ENCODE measurements around the gene MROH2A.

The MROH2A gene

DNA sequence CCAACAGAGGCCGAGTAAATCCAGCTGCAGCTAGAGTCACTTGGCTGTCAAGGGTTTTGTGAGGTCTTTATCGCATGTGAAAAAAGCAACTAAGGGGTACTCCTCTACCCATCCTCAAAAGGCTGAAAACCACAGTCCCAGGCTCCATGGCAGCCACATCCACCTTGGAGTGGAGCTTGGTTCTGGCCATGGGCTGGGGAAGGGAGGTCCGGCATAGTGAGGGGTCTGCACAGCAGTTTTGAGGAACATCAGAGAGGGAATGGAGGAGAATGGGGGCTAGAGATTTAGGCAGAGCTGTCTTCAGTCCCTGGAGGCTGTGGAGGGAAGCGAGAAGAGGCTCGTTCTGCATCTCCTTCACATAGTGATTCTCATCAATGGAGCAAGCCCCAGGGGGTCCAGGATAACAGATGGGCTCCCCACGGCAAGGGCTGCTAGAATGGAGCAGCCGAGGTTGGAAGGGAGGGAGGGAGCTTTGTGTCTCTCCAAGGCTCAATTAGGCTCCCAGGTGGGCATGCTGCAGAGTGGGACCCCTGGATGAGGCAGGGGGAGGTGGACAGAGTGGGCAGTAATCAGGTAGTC is 21.0 kb downstream of the MROH2A start:
- DNase-seq (ENCODE audit: low spot score) = peak; percentile 34

DNA sequence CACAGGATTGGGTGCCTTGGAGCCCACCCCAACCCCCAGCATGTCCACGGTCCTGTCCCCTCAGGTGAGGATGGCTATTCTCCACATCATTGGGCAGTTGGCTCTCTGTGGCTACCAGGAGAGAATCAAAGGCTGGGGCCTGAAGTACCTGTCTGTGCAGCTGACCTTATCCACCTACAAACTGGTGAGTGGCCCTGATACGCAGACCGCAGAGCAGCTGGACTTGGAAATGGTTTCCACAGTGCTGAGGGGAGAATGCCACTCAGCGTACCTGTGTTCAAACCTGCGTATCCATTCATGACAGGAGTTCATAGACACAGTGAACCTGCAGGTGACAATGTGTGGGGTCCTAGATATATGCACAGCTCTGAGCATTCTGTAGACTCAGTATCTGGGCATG is 21.6 kb downstream of the MROH2A start:
- DNase-seq (ENCODE audit: low spot score) = no peak

DNA sequence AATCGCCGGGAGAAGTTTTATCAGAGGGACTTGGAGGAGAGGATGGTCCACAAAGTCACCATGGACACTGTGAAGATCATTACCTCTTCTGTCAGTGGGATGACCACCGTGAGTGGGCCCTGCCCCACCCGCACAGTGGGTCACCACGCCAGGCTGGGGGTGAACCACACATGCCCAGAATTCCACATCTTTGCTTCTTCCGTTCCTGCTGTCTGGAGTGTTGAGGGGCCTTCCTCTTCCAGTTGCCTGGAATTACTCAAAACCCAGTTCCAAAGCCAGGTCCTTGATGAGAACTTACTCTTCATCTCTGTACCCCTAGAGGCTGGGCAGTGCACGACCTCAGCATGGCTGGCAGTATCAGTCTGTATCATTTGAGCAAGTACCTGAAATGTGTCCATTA is 22.1 kb downstream of the MROH2A start:
- peak; percentile 58 for DNase-seq (ENCODE audit: low spot score)

DNA sequence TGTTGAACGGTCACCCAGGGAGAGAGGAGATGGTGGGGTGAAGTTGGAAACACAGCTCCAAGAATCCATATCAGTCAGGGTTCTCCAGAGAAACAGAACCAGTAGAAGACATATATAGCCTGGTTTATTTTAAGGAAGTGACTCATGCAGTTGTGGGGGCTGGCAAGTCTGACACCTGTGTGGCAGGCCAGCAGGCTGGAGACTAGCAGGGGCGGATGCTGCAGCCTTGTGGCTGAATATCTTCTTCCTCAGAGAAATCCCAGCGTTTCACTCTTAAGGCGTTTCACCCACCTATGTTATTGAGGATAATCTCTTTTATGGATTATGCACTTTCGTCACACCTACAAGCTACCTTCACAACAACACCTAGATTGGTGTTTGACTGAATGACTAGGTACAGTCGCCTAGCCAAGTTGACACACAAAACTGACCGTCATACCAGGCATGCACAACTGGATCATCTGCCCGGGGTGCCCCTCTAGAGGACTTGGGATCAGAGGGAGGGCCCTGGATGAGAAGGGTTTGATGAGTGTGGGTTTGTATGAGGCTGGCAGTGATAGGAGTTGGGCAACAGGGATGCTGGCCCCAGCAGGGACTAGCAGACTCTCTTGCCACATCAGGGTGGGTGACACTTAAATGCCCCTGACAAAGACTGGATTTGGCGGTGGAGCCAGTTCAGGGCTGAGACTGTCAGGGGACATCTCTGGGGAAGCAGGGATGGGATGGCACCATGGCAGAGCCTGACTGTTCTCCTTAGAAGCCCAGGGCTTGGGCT is 23.4 kb downstream of the MROH2A start:
- DNase-seq (ENCODE audit: low spot score) = no peak

DNA sequence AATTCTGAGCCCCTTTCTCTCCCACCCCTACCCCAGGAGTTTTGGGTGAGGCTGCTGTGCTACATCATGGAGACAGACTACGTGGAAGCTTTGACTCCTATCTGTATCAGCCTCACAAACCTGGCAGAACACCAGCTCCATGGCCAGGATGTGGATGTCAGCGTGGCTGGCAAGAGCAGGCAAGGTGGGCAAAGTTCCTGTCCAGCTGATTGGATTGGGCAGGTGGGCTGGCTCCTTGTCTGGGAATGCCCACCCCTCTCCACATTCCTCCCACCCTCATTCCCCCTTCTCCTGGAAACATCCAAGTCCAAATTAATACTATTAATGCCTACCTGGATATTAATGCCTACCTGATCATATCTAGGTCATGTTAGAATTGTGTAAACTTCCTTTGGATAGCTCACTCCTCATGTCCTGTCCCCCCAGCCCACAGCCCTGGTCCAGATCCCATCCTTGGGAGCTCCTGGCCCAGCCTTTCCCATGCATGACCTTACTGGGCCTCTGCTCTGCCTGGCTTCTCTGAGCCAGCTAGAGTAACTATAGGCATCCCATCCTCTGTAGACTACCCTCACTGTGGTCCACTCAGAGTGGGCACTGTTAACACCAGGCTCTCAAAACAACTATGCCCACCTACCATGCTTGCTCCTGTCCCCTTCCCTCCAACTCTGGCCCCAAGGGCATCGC is 24.1 kb downstream of the MROH2A start:
- DNase-seq (ENCODE audit: low spot score) = no peak

DNA sequence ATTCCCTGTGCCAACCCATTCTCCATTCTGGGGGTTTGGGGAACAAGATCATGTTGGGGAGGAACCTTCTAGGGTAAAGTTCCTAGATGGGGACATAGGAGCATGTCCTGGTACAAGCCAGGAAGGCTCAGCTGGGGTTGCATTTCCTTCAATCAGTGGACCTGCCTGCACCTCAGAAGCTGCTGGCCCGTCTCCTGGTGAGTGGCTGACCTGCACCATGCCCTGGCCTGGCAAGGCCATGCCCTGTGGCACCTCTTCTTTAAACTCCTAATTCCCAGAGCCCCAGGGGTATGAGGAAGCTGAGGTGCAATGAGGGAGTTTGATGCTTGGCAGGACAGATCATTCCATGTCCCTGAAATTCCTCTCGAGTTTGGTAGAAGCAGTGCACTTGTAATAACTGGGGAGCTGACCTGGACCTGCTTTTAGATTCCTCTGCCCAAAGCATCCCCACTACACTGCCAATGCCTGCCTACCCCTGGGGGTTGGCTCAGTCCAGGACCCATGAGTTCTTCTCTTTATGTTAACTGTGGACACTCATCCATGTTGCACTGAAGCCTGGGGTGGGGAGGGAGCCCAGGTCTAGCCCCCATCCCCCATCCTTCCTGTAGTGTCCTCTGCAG is 25.3 kb downstream of the MROH2A start:
- peak; percentile 55 for DNase-seq (ENCODE audit: low spot score)

DNA sequence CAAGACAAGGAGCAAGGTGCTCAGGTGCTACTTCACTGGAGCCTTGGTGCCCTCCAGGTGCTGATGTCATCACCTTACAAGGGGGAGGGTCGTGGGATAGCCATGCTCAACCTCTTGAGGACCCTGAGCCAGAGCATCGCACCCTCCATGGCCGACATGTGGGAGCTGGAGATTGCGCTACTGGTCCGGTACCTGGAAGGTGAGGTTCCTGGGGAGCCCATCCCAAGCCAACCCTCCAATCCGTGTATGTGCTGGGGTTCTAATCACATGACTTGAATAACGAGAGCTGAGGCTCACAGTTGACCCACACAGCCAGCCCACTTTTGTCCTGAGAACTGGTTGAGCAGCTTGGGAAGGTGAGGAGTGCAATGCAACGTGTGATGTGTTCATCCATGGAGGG is 25.9 kb downstream of the MROH2A start:
- peak; percentile 45 for DNase-seq (ENCODE audit: low spot score)

DNA sequence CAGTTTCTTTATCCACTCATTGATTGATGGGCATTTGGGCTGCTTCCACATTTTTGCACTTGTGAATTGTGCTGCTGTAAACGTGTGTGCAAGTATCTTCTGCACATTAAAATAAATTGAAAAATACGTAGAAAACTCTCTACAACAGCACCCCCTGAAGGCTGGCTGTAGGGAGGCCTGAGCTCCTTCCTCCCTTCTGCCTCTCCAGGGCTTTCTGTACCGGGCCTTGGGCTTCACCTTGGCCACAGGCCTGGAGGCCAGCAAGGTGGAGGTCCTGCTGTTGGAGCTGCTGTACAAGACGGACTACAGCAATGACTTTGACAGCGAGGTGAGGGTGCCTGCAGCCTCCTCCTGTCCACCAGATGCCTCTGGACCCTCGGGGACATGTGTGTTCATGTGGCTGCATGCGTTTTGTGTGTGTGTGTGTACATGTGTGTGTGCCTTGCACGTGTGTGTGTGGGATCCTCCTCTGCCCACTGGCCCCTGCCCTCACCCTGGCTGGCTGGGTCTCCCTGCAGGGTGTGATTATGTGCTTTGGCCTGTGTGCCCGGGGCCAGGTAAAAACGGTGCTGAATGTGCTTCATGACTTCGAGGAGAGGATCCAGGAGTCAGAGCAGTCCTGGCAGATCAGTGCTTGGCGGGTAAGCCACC is 29.2 kb downstream of the MROH2A start:
- no peak for DNase-seq (ENCODE audit: low spot score)

DNA sequence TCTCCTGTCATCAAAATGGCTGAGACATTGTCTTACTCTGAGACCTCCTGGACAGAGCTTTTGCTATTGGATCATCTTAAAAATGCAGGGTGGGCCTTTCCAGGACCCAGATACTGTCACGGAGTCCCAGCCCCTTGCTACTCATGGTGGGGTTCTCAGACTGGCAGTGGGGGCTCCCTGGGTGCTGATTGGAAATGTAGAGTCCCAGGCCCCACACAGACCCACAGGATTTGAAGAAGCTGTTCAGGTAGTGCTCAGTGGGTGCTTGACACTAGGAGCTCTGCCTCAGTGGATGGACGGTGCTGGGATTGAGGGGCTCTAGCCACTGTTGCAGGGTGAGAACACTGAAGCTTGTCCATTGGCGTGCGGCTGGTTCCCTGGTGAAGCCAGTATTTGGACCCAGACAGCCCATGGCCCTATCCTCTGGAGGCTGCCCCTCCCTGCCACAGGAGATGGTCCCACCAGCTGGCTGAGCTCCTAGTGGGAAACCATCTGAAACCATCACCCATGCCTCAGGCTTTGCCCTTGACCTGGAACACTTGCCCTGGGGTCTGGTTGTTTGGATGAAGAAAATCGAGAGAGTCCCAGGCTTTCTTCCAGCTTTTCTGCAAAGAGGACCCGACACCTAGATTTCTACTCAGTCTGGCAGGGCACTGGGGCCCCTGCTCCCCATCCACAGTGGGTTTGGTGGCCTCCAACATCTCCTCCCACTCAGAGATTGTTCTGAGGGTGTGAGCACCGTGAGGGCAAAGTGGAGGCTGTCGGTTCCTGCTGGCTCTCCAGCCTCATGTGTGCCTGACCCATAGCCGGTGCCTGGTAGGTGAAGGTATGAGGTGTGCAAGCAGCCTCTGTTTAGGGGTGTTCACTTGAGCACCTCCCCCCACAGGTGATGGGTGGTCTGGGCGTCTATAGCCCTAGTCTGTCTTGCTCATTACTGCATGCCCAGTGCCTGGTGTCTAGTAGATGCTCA is 30.1 kb downstream of the MROH2A start:
- peak; percentile 55 for DNase-seq (ENCODE audit: low spot score)

DNA sequence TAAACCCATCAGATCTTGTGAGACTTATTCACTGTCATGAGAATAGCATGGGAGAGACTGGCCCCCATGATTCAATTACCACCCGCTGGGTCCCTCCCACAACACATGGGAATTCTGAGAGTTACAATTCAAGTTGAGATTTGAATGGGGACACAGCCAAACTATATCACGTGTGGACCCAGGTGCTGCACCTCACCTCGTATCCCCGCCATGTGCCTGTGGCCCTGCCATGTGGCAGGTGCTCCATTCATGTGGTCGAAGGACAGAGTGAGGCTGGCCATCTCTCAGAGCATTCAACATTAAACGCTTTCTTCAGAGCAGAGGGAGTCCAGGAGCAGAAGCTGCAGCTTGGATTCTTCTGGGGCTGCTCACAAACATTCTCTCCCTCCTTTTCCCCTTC is 32.3 kb downstream of the MROH2A start:
- no peak for DNase-seq (ENCODE audit: low spot score)

DNA sequence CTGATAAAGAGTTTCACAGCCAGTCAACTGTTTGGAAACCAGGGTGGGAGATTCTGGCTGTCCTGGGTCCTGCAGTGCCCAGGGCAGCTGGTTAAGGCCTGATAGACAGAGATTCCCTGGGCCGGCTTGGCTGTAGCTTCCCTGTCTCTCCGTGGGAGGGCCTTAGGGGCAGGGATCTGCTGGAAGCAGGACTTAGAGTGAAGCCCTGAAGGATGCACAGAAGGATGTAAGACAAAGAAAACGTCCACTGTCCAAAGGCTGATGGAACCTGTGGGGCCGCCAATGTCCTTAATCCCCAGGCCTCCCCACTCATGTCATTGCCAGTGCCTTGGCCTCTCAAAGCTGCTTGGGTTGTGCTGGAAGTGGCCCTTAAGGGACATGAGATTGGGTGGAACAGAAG is 33.0 kb downstream of the MROH2A start:
- DNase-seq (ENCODE audit: low spot score) = no peak

DNA sequence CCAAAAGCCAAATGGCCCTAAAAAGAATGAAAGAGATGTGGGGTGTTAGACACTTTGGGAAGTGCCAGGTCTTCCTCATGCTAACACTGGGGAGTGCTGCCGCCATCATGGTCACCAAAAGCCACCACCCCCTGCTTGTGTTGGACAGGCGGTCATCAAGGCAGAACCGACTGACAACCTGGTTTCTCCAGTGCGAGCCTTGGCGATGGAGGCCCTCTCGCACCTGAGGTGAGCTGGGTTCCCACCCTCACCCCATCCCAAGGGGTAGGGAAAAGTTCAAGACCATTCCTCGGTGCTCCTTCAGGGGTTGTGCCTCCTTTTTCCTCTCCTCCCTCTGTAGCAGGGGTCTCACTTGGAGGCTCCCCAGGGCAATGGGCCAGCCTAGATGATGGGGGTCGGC is 33.6 kb downstream of the MROH2A start:
- DNase-seq (ENCODE audit: low spot score) = no peak

DNA sequence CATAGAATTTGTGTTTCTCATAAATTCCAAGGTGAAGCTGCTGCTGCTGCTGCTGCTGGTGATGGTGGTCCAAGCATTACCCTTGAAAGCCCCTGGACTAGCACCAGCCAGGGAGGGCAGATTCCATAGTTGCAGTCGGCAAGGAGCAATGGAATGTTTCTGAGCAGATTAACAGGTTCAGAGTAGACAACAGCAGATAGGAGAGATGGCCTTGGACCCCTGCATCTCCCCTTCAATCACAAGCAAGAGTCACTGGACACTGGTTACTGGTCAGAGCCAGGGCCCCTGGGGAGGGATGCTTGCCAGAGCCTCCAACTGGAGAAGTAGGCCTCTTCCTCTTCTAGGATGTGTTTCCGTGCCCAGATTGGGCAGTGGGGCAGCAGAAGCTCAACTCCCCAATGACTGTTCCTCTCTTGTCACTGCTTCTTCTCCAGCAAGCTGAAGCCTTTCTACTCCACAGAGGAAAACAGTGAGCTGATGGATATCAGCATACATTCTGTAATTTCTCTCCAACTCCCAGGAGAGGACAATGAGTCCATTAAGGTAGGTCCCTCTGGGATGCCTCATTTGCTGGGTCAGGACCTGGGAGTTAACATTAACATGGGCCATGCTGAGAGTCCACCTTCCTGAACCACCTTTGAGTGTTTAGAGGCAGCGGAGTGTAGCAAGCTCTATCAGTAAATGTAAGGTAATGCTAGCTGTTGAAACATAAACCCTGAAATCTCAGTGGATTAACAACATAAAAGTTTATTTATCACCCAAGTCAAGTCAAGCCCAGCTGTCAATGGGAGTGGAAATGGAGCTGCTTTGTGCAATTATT is 35.3 kb downstream of the MROH2A start:
- DNase-seq (ENCODE audit: low spot score) = peak; percentile 33

DNA sequence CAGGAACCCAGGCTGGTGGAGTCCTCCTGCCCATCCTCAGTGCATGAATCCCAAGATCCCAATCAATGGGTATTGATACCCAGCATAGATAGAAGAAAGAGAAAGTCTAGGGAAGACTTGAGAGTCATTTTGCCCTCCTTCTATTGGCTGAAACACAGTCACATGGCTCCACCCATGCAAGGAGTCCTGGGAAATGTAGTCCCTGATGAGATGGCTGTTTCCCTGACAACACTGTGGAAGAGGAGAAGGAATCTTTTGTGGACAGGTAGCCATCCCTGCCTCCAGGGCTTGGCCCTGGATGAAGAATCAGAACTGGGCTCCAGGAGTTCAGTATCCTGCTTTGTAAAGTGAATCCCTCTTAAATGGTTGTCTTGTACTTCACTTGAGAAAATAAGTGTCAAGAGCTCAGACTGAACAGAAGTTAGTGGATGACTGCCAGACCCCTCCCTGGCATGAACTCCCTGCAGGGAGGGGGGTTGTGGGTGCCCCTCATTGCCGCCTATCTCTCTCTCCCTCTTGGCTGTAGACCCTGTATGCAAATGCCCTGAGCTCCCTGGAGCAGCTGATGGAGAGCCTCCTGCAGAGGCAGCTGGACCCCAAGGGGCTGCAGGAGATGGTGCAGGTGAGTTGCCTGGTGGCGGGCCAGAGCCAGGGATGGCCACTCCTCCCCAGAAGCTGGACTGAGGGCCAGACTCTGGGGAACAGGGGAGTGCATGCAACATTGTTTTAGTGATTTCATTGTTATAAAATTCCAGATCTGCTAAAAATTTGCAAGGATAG is 36.1 kb downstream of the MROH2A start:
- DNase-seq (ENCODE audit: low spot score) = peak; percentile 18

DNA sequence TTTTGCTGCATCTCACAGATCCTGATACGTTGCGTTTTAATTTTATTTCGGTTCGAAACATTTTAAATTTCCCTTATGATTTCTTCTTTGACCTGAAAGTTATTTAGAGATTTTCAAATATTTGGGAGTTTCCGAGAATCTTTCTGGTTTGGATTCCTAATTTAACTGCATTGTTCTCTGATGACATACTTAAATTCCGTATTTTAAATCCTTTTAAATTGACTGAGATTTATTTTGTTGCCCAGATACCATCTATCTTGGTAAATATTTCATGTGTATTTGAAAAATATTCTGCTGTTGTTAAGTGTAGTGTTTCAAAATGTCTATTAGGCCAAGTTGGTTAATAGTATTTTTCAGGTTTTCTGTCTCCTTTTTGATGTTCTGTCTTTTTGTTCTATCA is 37.7 kb downstream of the MROH2A start:
- no peak for DNase-seq (ENCODE audit: low spot score)

DNA sequence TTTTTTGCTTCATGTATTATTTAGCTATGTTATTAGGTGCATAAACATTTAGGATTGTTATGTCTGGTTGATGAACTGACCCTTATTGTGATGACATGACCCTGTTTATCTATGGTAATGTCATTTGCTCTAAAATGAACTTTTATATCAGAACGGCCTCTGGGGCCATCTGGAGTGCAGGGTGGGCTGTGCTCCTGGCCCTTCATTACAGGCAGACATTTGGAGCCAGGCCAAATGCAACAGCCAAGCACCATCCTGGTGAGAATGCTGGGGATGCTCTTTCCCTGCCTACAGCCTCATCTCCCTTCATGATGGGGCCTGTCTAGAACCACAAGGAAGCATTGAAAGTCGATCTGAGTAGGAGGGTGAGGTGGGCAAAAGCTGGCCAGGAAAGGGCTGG is 38.2 kb downstream of the MROH2A start:
- DNase-seq (ENCODE audit: low spot score) = no peak

DNA sequence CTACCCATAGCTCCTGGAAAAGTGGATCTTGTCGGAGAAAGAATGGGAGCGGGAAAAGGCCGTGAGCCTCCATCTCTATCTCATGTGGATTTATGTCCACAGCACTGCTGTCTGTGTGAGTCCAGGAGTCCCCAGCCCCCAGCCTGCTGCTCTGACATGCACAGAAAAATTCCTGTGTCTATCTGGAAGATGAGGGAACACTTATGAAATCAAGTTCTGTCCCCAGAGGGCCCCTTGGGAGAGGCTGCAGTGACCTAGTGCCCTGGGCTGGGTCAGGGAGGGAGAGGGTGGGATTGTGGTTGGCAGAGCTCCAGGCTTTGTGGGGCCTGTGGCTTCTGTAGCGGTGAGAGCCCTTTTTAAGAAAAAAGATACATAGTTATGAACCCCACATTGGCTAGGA is 38.6 kb downstream of the MROH2A start:
- peak; percentile 31 for DNase-seq (ENCODE audit: low spot score)

DNA sequence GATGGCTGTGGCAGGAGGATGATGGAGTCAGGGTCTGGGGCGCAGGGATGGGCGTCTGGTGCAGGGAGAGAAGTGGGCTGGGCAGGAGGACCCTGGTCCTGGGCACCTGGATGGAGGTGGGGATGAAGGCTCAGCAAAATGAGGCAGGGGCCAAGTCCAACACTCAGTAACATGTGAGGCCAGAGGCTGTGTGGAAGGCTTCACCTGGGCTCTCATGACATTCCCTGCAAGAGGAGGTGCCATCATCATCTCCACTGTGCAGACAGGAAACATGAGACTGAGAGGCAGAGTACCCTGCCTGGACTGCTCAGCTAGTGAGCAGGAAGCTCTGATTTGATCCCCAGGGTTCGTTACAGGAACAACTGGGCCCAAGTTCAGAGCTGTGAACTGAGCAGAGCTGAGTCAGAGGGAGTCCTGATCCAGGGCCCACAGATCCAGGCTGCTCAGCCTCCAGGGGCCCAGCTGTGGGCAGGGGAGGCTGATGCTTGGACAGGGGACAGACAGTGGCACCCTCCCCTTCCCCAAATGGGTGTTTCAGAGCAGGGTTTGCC is 39.3 kb downstream of the MROH2A start:
- peak; percentile 41 for DNase-seq (ENCODE audit: low spot score)

DNA sequence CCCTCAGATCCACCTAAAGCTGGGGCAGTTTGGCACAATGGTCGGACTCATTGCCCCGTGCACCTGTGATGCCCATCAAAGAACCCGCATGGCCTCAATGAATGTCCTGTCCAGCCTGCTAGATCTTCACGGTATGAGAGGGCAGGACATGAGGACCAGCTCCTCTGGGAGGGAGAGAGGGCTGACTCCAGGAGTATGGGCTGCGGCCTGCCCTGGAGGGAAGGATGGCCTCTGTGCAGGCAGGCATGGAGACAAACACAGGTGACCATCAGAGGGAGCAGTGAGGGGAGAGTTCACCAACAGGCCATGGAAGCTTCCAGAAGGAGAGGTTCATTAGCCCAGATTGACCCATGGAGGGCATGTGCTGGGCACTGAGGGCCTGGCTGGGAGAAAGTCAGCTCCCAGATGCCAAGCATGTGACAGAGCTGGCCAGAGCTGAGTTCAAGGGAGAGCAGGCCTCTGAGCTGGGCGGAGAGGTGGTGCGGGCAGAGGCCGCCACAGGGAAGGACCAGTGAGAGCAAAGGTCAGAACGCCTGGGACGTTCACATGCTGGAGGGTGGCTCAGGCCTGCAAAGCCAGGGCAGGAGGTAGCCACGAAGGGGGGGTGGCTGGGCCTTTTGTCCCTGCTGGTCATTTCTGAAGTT is 40.0 kb downstream of the MROH2A start:
- peak; percentile 23 for DNase-seq (ENCODE audit: low spot score)
